ENCODE results near the gene NUP214.
"Not testable (repeated sequence)": the region's sequence is repeated elsewhere in the genome, so short reads cannot be mapped to it uniquely, and the experiment has no call there.

NUP214 gene

GRCh38 chr9:131161585-131161984, 36.2 kb downstream of the NUP214 start:
- DNase-seq = no peak

- DNase-seq = no peak
Observed at GRCh38 chr9:131162886-131163285, 37.5 kb downstream of the NUP214 start.

DNA sequence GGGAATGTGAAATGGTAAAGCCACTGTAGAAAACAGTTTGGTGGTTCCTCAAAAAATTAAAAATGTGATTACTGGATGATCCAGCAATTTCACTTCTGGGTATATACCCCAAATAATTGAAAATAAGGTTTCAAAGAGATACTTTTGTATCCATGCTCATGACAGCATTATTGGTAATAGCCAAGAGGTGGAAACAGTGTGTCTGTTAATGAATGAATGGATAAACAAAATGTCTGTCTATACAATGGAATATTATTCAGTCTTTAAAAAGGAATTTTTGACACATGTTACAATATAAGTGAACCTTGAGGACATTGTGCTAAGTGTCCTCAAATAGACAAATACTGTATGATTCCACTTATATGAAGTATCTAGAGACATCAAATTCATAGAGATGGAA, 40.1 kb downstream of the NUP214 start:
- no peak for DNase-seq

- no peak for DNase-seq
Observed at GRCh38 chr9:131167146-131167692, 41.8 kb downstream of the NUP214 start.

- no peak for DNase-seq
Observed at GRCh38 chr9:131167936-131168335, 42.5 kb downstream of the NUP214 start.

- no peak for DNase-seq
Observed at GRCh38 chr9:131169563-131170240, 44.3 kb downstream of the NUP214 start.

- no peak for DNase-seq
Observed at GRCh38 chr9:131173995-131174394, 48.6 kb downstream of the NUP214 start.

DNA sequence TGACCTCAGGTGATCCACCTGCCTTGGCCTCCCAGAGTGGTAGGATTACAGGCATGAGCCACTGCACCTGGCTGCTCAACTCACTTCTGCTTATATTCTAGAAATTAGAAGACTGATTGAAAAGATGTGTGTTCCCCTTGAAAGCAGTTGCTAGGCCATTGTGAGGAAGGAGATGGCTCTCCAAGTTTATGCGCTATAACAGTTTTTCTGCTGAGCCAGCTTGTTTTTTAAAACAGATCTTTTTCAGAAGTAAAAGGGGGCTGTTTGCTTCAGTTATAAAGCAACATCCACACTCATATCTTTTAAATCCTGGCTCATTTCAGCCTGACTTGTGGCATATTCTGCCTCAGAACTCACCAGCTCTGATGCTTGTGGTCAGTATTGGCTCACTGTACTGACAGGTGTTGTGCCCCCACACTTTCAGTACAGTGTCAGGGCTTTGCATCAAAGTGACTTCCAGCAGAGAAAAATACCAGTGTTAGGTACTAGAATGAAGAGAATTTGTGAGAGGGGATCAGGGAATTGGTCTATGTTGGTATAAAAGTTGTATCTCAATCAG, 49.4 kb downstream of the NUP214 start:
- no peak for DNase-seq

- DNase-seq = no peak
Observed at GRCh38 chr9:131177898-131178297, 52.5 kb downstream of the NUP214 start.

- DNase-seq = peak; percentile 27
Observed at GRCh38 chr9:131178382-131178781, 53.0 kb downstream of the NUP214 start.

DNA sequence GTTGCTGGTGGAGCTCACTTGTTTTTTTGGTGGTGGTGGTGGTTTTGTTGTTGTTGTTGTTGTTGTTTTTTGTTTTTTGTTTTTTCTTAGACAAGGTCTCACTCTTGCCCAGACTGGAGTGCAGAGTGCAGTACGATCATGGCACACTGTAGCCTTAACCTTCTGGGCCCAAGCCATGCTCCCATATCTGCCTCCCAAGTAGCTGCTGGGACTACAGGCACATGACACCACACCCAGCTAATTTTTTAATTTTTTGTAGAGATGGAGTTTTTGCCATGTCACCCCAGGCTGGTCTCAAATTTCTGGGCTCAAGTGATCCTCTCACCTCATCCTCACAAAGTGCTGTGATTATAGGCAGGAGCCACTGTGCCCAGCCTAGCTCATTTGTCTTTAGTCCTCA, 53.5 kb downstream of the NUP214 start:
- no peak for DNase-seq

- peak; percentile 38 for DNase-seq
Observed at GRCh38 chr9:131179561-131180219, 54.3 kb downstream of the NUP214 start.

DNA sequence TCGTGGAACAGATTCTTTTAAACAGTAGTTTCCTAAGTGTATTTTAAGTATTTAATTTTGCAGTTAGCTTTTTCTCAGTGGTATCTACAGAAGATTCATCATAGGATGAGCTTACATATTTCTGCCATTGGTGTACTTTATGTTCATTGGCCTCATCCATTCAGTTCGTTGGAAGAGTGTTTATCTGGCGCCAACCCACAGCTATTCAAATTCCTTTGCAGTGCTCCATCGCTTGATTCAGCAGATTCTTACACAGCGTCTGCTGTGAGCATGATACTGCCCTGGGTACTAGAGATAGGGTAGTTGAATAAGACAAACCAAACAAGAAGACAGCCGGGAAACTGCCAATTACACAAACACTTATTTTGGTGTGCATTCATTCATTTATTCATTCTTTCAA, 55.1 kb downstream of the NUP214 start:
- peak; percentile 86 for DNase-seq

GRCh38 chr9:131181091-131181681, 55.8 kb downstream of the NUP214 start:
- no peak for DNase-seq

GRCh38 chr9:131185924-131186323, 60.5 kb downstream of the NUP214 start:
- no peak for DNase-seq

GRCh38 chr9:131186622-131187021, 61.2 kb downstream of the NUP214 start:
- no peak for DNase-seq

- no peak for DNase-seq
Observed at GRCh38 chr9:131187957-131188356, 62.6 kb downstream of the NUP214 start.

DNA sequence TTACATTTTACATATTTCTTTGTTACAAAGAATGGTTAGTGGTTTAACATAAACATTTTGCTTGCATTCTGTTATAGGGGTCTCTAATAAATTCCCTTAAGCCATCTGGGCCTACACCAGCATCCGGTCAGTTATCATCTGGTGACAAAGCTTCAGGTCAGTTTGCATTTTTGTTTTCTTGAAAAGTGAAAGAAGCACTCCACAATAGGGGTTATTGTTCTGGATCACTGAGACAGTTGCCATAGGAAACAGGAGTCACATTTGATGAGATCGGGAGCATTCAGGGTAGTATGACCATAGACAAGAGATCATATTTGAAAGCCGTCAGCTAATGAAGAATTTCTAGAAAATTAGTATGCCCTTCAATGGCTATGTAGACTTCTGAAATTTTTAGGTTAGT, 63.6 kb downstream of the NUP214 start:
- no peak for DNase-seq

- DNase-seq = no peak
Observed at GRCh38 chr9:131190191-131190590, 64.8 kb downstream of the NUP214 start.

DNA sequence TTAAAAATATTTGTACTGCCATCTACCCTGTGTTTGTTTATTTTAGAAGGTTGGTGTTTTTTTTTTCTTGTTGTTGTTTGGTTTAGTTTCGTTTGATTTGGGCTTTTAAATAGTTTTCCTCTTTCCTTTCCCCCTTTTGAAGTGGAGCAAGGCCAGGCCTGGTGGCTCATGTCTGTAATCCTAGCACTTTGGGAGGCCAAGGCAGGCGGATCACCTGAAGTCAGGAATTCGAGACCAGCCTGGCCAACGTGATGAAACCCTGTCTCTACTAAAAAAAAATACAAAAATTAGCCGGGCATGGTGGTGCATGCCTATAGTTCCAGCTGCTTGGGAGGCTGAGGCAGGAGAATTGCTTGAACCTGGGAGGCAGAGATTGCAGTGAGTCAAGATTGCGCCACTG, 65.6 kb downstream of the NUP214 start:
- DNase-seq = not testable (repeated sequence)

GRCh38 chr9:131191857-131192256, 66.5 kb downstream of the NUP214 start:
- DNase-seq = no peak

DNA sequence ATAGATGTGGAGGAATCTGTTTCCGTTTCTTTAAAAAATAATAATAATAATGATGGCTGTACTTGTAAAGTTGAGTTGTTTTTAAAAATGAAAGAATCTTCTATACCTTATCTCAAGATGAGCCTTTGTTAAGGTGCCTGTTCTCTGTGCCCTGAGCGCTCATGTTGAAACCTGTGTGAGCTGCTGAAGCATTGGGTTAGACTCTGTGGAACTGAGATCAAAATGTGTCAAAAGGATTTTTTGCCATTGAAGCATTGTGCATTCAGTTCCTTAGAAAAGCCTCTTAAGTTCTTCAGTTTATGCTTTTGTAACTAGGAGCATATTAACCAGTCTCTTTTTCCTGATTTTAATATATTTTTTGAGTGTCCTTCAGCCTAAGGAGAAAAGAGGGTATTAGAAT, 67.7 kb downstream of the NUP214 start:
- no peak for DNase-seq

GRCh38 chr9:131194762-131195161, 69.4 kb downstream of the NUP214 start:
- no peak for DNase-seq

All from amniotic stem cell (primary cell).